IMR-90 (cell line): ENCODE data around the gene NTM. TPM values are rescaled to one million over a fixed set of nuclear protein-coding genes. Genes with fewer than 3 reads are reported as not detected.

ENCODE experiments used
- ATAC-seq: fragments of 200-7000 bp; cut with Tn5 transposase; 2 replicates; pipeline ENCODE4 v1.9.1; 2020; ENCODE audit warnings: low read depth, mild to moderate bottlenecking, moderate library complexity
- BruUV-seq: library from RNA; stranded (reverse); fragments of 400-500 nt; replicated peaks from 2 replicates; lab custom pipeline; 2021; lab: Mats Ljungman, UMichigan
- CTCF ChIA-PET: fragments of 300-600 bp; formaldehyde crosslinking; extraction: SDS; loops from one replicate; lab custom pipeline; 2021; ENCODE audit warnings: antibody characterized with exemption; lab: Yijun Ruan, JAX
- POLR2A ChIA-PET: fragments of 300-600 bp; sonication (Branson Sonifier 250); formaldehyde crosslinking; loops from one replicate; lab custom pipeline; 2022; ENCODE audit warnings: antibody characterized with exemption; ENCODE audit not compliant: unreplicated experiment; lab: Charles Lee
- DNase-seq: peaks from one replicate; pipeline ENCODE4 v3.0.0; 2013
- H2AFZ ChIP-seq: replicated peaks from 2 replicates; pipeline ENCODE3; 2013; ENCODE audit warnings: low read length, mild to moderate bottlenecking; ENCODE audit not compliant: poor library complexity
- H2AK5ac ChIP-seq: 2 replicates; pipeline ENCODE4 v1.6.1; 2013; ENCODE audit warnings: low read depth, low read length, inconsistent platforms
- H2AK9ac ChIP-seq: replicated peaks from 2 replicates; pipeline ENCODE3; 2013; ENCODE audit warnings: mild to moderate bottlenecking, low read depth, low read length, moderate library complexity; ENCODE audit not compliant: poor library complexity
- H2BK120ac ChIP-seq: 2 replicates; pipeline ENCODE4 v1.6.1; 2013; ENCODE audit warnings: low read depth, low read length, inconsistent platforms
- H2BK15ac ChIP-seq: 3 replicates; pipeline ENCODE4 v1.6.1; 2013; ENCODE audit warnings: low read depth, low read length, inconsistent platforms
- H2BK20ac ChIP-seq: 2 replicates; pipeline ENCODE4 v1.6.1; 2013; ENCODE audit warnings: low read depth, mild to moderate bottlenecking, inconsistent platforms, low read length, moderate library complexity
- H2BK5ac ChIP-seq: 2 replicates; pipeline ENCODE4 v1.6.1; 2013; ENCODE audit warnings: mild to moderate bottlenecking, low read depth, low read length, inconsistent platforms; ENCODE audit not compliant: poor library complexity, severe bottlenecking
- H3K14ac ChIP-seq: replicated peaks from 2 replicates; pipeline ENCODE4 v1.6.1; 2013; ENCODE audit warnings: low read depth, low read length, inconsistent platforms
- H3K18ac ChIP-seq: 2 replicates; pipeline ENCODE4 v1.6.1; 2013; ENCODE audit warnings: low read depth, low read length, control low read depth
- H3K23ac ChIP-seq: 2 replicates; pipeline ENCODE4 v1.6.1; 2013; ENCODE audit warnings: low read depth, low read length, inconsistent platforms
- H3K27ac ChIP-seq: 2 replicates; pipeline ENCODE4 v1.5.1; 2013; ENCODE audit warnings: mild to moderate bottlenecking, control low read depth, low read length; ENCODE audit not compliant: insufficient read depth
- H3K27me3 ChIP-seq: 2 replicates; pipeline ENCODE4 v1.6.1; 2013; ENCODE audit warnings: low read length; ENCODE audit not compliant: control insufficient read depth, insufficient read depth
- H3K36me3 ChIP-seq: 2 replicates; pipeline ENCODE4 v1.6.1; 2013; ENCODE audit warnings: low read length, mixed read lengths; ENCODE audit not compliant: control insufficient read depth, insufficient read depth
- H3K4ac ChIP-seq: 2 replicates; pipeline ENCODE4 v1.6.1; 2013; ENCODE audit warnings: low read depth, low read length, inconsistent platforms
- H3K4me1 ChIP-seq: 2 replicates; pipeline ENCODE4 v1.6.1; 2013; ENCODE audit warnings: low read length, mixed read lengths; ENCODE audit not compliant: control insufficient read depth, insufficient read depth
- H3K4me2 ChIP-seq: 2 replicates; pipeline ENCODE4 v1.6.1; 2013; ENCODE audit warnings: low read depth, mild to moderate bottlenecking, control low read depth, low read length, moderate library complexity
- H3K4me3 ChIP-seq: 2 replicates; pipeline ENCODE4 v1.5.1; 2013; ENCODE audit warnings: low read depth, mild to moderate bottlenecking, control low read depth, low read length, moderate library complexity; ENCODE audit not compliant: insufficient read depth
- H3K56ac ChIP-seq: 2 replicates; pipeline ENCODE4 v1.6.1; 2013; ENCODE audit warnings: low read length, inconsistent platforms; ENCODE audit not compliant: insufficient read depth; ENCODE audit errors: extremely low read depth
- H3K79me1 ChIP-seq, 2 experiments: 2 replicates each; pipeline ENCODE4 v1.6.1; 2013; ENCODE audit warnings: low read length in 2 of 2, inconsistent platforms in 1 of 2, low read depth in 1 of 2
- H3K9ac ChIP-seq: 2 replicates; pipeline ENCODE4 v1.6.1; 2013; ENCODE audit warnings: low read depth, low read length, control low read depth
- H3K9me1 ChIP-seq: 2 replicates; pipeline ENCODE4 v1.6.1; 2013; ENCODE audit warnings: low read length, inconsistent platforms; ENCODE audit not compliant: insufficient read depth
- H3K9me3 ChIP-seq: 2 replicates; pipeline ENCODE4 v1.6.1; 2013; ENCODE audit warnings: low read length; ENCODE audit not compliant: control insufficient read depth, insufficient read depth
- H4K20me1 ChIP-seq: 2 replicates; pipeline ENCODE4 v1.6.1; 2013; ENCODE audit warnings: low read length, inconsistent platforms; ENCODE audit not compliant: insufficient read depth
- H4K5ac ChIP-seq: 2 replicates; pipeline ENCODE4 v1.6.1; 2013; ENCODE audit warnings: mild to moderate bottlenecking, low read depth, low read length, control low read depth
- H4K8ac ChIP-seq, 2 experiments: 2 replicates each; pipeline ENCODE4 v1.6.1; 2013; ENCODE audit warnings: low read depth in 2 of 2, low read length in 2 of 2, control low read depth in 1 of 2, inconsistent platforms in 1 of 2
- H4K91ac ChIP-seq: 2 replicates; pipeline ENCODE4 v1.6.1; 2013; ENCODE audit warnings: low read depth, low read length, inconsistent platforms; ENCODE audit not compliant: insufficient read depth
- CTCF ChIP-seq: conservative IDR thresholded peaks from 2 replicates; pipeline ENCODE4 v1.5.1; 2012; ENCODE audit warnings: mild to moderate bottlenecking, low read depth, low read length, improper control_type of control experiment
- MAZ ChIP-seq: IDR thresholded peaks from 2 replicates; pipeline ENCODE4 v1.6.1; 2012; ENCODE audit warnings: low read depth, mild to moderate bottlenecking, low read length, improper control_type of control experiment, moderate library complexity, borderline replicate concordance
- RAD21 ChIP-seq: IDR thresholded peaks from 2 replicates; pipeline ENCODE4 v1.6.1; 2012; ENCODE audit warnings: low read length, improper control_type of control experiment
- RFX5 ChIP-seq: IDR thresholded peaks from 2 replicates; pipeline ENCODE4 v1.8.0; 2012; ENCODE audit warnings: low read depth, mild to moderate bottlenecking, low read length, moderate library complexity
- SMC3 ChIP-seq: fragments of 150-350 bp; IDR thresholded peaks from 2 replicates; pipeline ENCODE4 v1.6.1; 2016; ENCODE audit warnings: low read depth, mild to moderate bottlenecking, antibody characterized with exemption, low read length, moderate library complexity
- WGBS, 2 experiments: methylation state at CpG; one replicate each; pipeline versions ENCODE4 v1.1.5 to v1.1.7; 2013; ENCODE audit warnings: missing lambda C conversion rate in 2 of 2; ENCODE audit not compliant: insufficient read length in 1 of 2; ENCODE audit errors: extremely low coverage in 2 of 2; 5-methylcytosine and 5-hydroxymethylcytosine counted together
- dilution Hi-C: fragments of 300-500 bp; cut with HindIII; formaldehyde crosslinking; loops from one replicate; pipeline ENCODE4 v1.14.3; 2018; ENCODE audit warnings: low sequenced_read_pairs; ENCODE audit not compliant: unreplicated experiment
- in situ Hi-C: fragments of 300-500 bp; cut with MboI; formaldehyde crosslinking; loops from 3 replicates; pipeline ENCODE4 v1.14.3; 2019; ENCODE audit warnings: low sequenced_read_pairs, inconsistent platforms, mixed read lengths
- intact Hi-C: fragments of 100-400 bp; cut with micrococcal nuclease; formaldehyde crosslinking; loops from 2 replicates; pipeline ENCODE4 v1.10.0; 2022
- polyA plus RNA-seq, 3 experiments: library from polyadenylated mRNA; depleted of rRNA; stranded (reverse); fragments of >200 nt; gene quantifications; 2 replicates each; pipeline ENCODE4 v1.2.3, GENCODE V29; 2012; ENCODE audit warnings: low replicate concordance in 1 of 3
- total RNA-seq: library from RNA; depleted of rRNA; stranded (reverse); fragments of >200 nt; gene quantifications from 2 replicates; pipeline ENCODE4 v1.2.3, GENCODE V29; 2012

Gene NTM
- total and polyA plus RNA-seq, 2 of the 4 experiments (the other 2 are of a cell fraction) = 19.5 to 25.5 TPM

DNA sequence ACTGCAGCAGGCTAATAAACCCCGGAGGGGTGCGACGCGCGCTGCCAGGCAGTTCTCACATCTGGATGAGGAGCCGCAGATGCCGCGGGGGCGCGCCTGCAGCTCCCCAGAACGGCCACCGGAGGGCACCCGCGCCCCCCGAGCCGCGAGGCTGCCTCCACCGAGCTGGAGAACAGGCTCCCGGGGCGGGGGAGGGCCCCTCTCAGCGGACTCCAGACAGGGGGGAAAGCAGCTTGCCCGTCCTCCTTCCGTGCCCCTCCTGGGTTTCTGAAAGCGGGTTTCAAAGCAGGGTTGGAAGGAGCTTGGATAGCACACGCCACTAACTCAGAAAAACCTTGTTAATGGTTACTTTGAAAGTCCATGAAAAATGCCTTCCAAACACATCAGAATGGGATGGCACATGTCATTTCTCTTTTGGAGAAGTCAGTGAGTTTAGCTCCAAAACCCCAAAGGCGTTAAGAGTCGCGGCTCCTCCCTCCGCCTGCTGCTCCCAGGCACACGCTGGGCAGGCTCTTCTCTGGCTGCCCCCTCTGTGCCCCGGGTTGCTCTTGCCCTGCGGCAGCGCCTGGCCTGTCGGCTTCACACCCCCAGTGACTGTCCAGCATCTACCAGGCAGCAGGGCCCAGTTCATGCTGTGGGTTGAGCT is 317.8 kb downstream of the NTM start:
- DNase-seq = peak; percentile 41
- in situ Hi-C loops = loop anchor here (5.0 kb wide), 1 partner anchor 449 kb away; no protein-coding TSS in a partner anchor

More for the DNA sequence above, 317.8 kb downstream of the NTM start:
- Histone ChIP-seq H3K9me1 (no peaks in the 10 kb centered on the region), H3K23ac (peak overlapping the region; percentile 71; the same call in 1 of the 2 replicates), H2AK5ac (no peak overlapping the region), H2AK9ac (peak overlapping the region; percentile 61), H3K27ac (no peak overlapping the region), H4K91ac (no peak overlapping the region), H3K9ac (no peak overlapping the region), H3K14ac (peak overlapping the region; percentile 63; the same call in 1 of the 2 replicates), H3K36me3 (no peaks in the 10 kb centered on the region), H4K20me1 (no peaks in the 10 kb centered on the region), H2AFZ (peak overlapping the region; percentile 91), H2BK15ac (no peak overlapping the region), H2BK20ac (no peak overlapping the region), H4K8ac (peak overlapping the region in 1 of 2 experiments; percentile 81; a peak in 1 of 4 replicates), H3K9me3 (no peaks in the 10 kb centered on the region), H2BK5ac (no peak overlapping the region), H3K18ac (no peak overlapping the region), H3K4me2 (peak overlapping the region; percentile 94), H2BK120ac (0 out of 2 replicates have a peak overlapping the region, but pooled peaks have one; percentile 47), H3K4me3 (peak overlapping the region; percentile 36), H3K4ac (no peak overlapping the region), H3K56ac (no peak overlapping the region), H3K79me1 (no peaks in the 10 kb centered on the region), H3K4me1 (peaks cover 3% of the 10 kb centered on the region; the same call in 1 of the 2 replicates), H4K5ac (no peak overlapping the region), H3K27me3 (peaks cover 17% of the 10 kb centered on the region)
- TF ChIP-seq MAZ = 0 out of 2 replicates have a peak, but pooled peaks have one; percentile 39
- TF ChIP-seq RAD21 = peak; percentile 73
- no peak for TF ChIP-seq RFX5
- TF ChIP-seq CTCF = peak; percentile 80
- TF ChIP-seq SMC3 = peak; percentile 69
- POLR2A ChIA-PET = no interaction called here
- no TSS peak for BruUV-seq
- CTCF ChIA-PET = interaction anchor here (0.6 to 1.2 kb wide), 11 partner anchors 9 to 758 kb away, joined by 3 to 11 read pairs (median 4); no protein-coding TSS in a partner anchor
- 9% methylated on average over 26 of the region's 34 CpGs; no CpG with 5 or more reads in 1 of the 2 experiments for WGBS, 2 experiments
- ATAC-seq = peak; percentile 96
- dilution Hi-C loops = no loop called here
- intact Hi-C loops = loop anchor here (5.0 kb wide), 1 partner anchor 1374 kb away; no protein-coding TSS in a partner anchor
